ENCODE results near the gene B3GALT4. TPM values are rescaled to one million over a fixed set of nuclear protein-coding genes. Genes with fewer than 3 reads are reported as not detected.
A peak's percentile ranks its signal among the peaks of the same experiment; 100 is the strongest.

Gene B3GALT4
- total and polyA plus RNA-seq, 2 of the 13 experiments (the other 11 are each of a cell fraction or from before 2014, with no cell fraction given), result 0.04 to 0.27 TPM

- no peak for TF ChIP-seq ZNF101 (CRISPR knock-in tag; IDR thresholded peaks at IDR 0.05; ENCODE audit: borderline replicate concordance, low read depth)
- no peak; the same call in 1 of the 2 replicates for TF ChIP-seq SMAD1 (CRISPR knock-in tag; IDR thresholded peaks at IDR 0.05; ENCODE audit: borderline replicate concordance, low read depth)
- TF ChIP-seq SPEN (CRISPR knock-in tag; IDR thresholded peaks at IDR 0.05; ENCODE audit: low read depth), result peak; percentile 99
- peak; percentile 40 for TF ChIP-seq ZNF160 (CRISPR knock-in tag; IDR thresholded peaks at IDR 0.05)
- TF ChIP-seq ZNF12 (CRISPR knock-in tag; IDR thresholded peaks at IDR 0.05), result peak; percentile 81
- TF ChIP-seq ZNF143 (CRISPR knock-in tag; IDR thresholded peaks at IDR 0.05), result peak; percentile 79
- peak; percentile 14; the same call in 1 of the 2 replicates for TF ChIP-seq KLF12 (CRISPR knock-in tag; IDR thresholded peaks at IDR 0.05; ENCODE audit: borderline replicate concordance)
- TF ChIP-seq GLI4 (CRISPR knock-in tag; IDR thresholded peaks at IDR 0.05; ENCODE audit: borderline replicate concordance), result no peak; the same call in none of the 2 replicates
- TF ChIP-seq ZNF619 (CRISPR knock-in tag; IDR thresholded peaks at IDR 0.05), result peak; percentile 98
- TF ChIP-seq ONECUT2 (CRISPR knock-in tag; IDR thresholded peaks at IDR 0.05), result peak; percentile 42; the same call in 1 of the 2 replicates
- TF ChIP-seq JUN (CRISPR knock-in tag; IDR thresholded peaks at IDR 0.05), result 0 out of 2 replicates have a peak, but pooled peaks have one; percentile 43
- TF ChIP-seq ZFAT (CRISPR knock-in tag; conservative IDR thresholded peaks at IDR 0.05), result no peak
- TF ChIP-seq ZNF781 (CRISPR knock-in tag; IDR thresholded peaks at IDR 0.05; ENCODE audit: borderline replicate concordance, not compliant biosample characterization), result peak; percentile 88
- TF ChIP-seq ARHGAP35 (CRISPR knock-in tag; IDR thresholded peaks at IDR 0.05; ENCODE audit: borderline replicate concordance), result peak; percentile 92
- TF ChIP-seq HBP1 (CRISPR knock-in tag; IDR thresholded peaks at IDR 0.05; ENCODE audit: low read depth), result peak; percentile 82; the same call in 1 of the 2 replicates
- TF ChIP-seq RFXANK (CRISPR knock-in tag; IDR thresholded peaks at IDR 0.05), result peak; percentile 84; the same call in 1 of the 2 replicates
- peak in 1 of 2 experiments; percentile 62; a peak in 1 of 4 replicates for TF ChIP-seq REST (IDR thresholded peaks at IDR 0.05; ENCODE audit: borderline replicate concordance in 1 of 2, low read depth in 1 of 2, low read length in 2 of 2)
- peak; percentile 39; the same call in 1 of the 2 replicates for TF ChIP-seq ZBTB14 (CRISPR knock-in tag; IDR thresholded peaks at IDR 0.05)
- peak; percentile 83 for TF ChIP-seq POGK (CRISPR knock-in tag; conservative IDR thresholded peaks at IDR 0.05)
- TF ChIP-seq ZNF382 (CRISPR knock-in tag; IDR thresholded peaks at IDR 0.05; ENCODE audit: borderline replicate concordance), result no peak
These were observed 5.3 kb upstream of the B3GALT4 start, which contains the start of the genes RPS18 and VPS52 (continued) for GRCh38 chr6:33271468-33272274.
